ACC112 (cell line): Measurements from ENCODE around the gene DOCK7.
"Not testable (repeated sequence)": the region's sequence is repeated elsewhere in the genome, so short reads cannot be mapped to it uniquely, and the experiment has no call there.

Experiments
- H2AFZ ChIP-seq: fragments of 200-600 bp; sonication (generic); one replicate; pipeline ENCODE4 v1.6.0; 2017; ENCODE audit warnings: antibody characterized with exemption, low read length; ENCODE audit not compliant: unreplicated experiment
- H3K27ac ChIP-seq: fragments of 200-600 bp; sonication (generic); 2 replicates; pipeline ENCODE4 v1.5.1; 2014; ENCODE audit warnings: low read depth, mild to moderate bottlenecking, antibody characterized with exemption, low read length, moderate library complexity
- H3K27me3 ChIP-seq: fragments of 200-600 bp; sonication (generic); 2 replicates; pipeline ENCODE4 v1.6.1; 2014; ENCODE audit warnings: mild to moderate bottlenecking, antibody characterized with exemption, low read length, moderate library complexity, mixed read lengths; ENCODE audit not compliant: insufficient read depth
- H3K36me3 ChIP-seq: fragments of 200-600 bp; sonication (generic); 2 replicates; pipeline ENCODE4 v1.6.1; 2016; ENCODE audit warnings: mild to moderate bottlenecking, antibody characterized with exemption, low read length, moderate library complexity, mixed read lengths; ENCODE audit not compliant: insufficient read depth
- H3K4me1 ChIP-seq: fragments of 200-600 bp; sonication (generic); one replicate; pipeline ENCODE4 v1.6.1; 2016; ENCODE audit warnings: low read length, mixed read lengths; ENCODE audit not compliant: insufficient read depth, unreplicated experiment, control insufficient read depth
- H3K4me3 ChIP-seq: fragments of 200-600 bp; sonication (generic); 2 replicates; pipeline ENCODE4 v1.5.1; 2014; ENCODE audit warnings: mild to moderate bottlenecking, low read depth, low read length
- H3K79me2 ChIP-seq: fragments of 200-600 bp; sonication (generic); one replicate; pipeline ENCODE4 v1.6.0; 2016; ENCODE audit warnings: low read length; ENCODE audit not compliant: control insufficient read depth, unreplicated experiment, insufficient read depth

Gene DOCK7

DNA sequence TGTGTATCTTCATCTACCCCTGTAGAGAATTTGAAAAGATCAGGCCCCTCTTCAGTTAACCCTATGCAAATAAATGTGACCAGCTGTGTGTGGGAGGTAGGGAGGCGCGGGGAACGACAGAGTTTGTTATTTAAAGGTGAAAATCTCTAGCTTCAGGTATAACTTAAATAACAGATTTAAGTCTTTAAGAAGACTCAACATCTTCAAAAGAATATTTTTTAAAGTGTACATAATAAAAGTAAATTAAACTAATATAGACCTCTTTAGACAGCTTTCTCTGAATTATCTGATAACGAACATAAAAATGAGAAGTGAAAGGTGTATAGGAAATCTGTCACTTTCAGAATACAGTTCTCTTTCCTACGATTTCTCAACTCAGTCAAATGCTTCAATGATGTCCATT lies 74.9 kb downstream of the DOCK7 start:
- Histone ChIP-seq H3K27me3 (no peaks in the 10 kb centered on the region), H3K36me3 (peaks cover 14% of the 10 kb centered on the region), H3K4me1 (peaks cover 6% of the 10 kb centered on the region), H3K4me3 (no peak overlapping the region), H3K27ac (no peak overlapping the region), H3K79me2 (no peaks in the 10 kb centered on the region), H2AFZ (no peak overlapping the region)

DNA sequence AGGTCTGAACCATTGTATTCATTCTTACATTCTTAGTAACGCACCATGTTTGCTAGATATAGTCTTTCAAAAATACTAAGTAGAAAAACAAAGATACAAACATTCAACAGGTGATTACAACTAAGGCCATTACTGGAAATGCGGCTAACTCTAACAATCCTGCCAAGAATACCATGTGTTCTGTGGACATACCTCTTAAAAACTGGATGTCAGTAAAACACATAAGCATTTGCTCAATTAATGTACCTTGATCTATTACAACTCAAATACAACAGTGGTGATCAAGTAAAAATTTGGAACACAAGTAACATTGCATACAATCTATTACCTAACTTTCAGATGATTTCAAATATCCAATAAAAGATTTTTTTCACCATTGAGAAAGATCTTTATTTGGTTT lies 75.4 kb downstream of the DOCK7 start:
- no peak overlapping the region for H2AFZ ChIP-seq
- peaks cover 9% of the 10 kb centered on the region for H3K36me3 ChIP-seq
- peaks cover 6% of the 10 kb centered on the region for H3K4me1 ChIP-seq
- H3K27me3 ChIP-seq, result no peaks in the 10 kb centered on the region
- H3K4me3 ChIP-seq, result no peak overlapping the region
- H3K79me2 ChIP-seq, result no peaks in the 10 kb centered on the region
- H3K27ac ChIP-seq, result no peak overlapping the region

DNA sequence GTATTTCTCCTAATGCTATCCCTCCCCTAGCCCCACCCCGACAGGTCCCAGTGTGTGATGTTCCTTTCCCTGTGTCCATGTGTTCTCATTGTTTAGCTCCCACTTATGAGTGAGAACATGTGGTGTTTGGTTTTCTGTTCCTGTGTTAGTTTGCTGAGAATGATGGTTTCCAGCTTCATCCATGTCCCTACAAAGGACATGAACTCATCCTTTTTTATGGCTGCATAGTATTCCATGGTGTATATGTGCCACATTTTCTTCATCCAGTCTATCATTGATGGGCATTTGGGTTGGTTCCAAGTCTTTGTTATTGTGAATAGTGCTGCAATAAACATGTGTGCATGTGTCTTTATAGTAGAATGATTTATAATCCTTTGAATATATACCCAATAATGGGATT lies 77.6 kb downstream of the DOCK7 start:
- H3K27me3 ChIP-seq, H3K79me2 ChIP-seq, H3K4me1 ChIP-seq, H3K36me3 ChIP-seq, H2AFZ ChIP-seq, H3K4me3 ChIP-seq, H3K27ac ChIP-seq: not testable (repeated sequence)

DNA sequence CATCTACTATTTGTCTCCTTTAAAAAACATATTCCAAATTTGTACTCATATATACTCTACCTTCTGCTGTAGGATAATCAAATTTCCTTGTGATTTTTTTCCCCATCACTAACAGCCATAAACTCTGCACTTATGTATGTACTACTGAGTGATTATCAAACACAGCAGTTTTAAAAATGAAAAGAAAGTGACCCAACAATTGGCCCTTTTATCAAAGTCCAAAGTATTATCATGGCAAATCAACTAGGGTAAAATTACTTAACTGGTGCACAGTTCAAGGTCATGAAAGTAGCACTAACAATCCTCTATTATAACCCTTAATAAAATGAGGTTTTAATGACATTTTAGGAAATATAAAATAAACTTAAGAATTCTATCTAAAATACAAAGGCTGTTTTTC lies 79.3 kb downstream of the DOCK7 start:
- H3K36me3 ChIP-seq, result peaks cover 9% of the 10 kb centered on the region; the same call in 1 of the 2 replicates
- H3K79me2 ChIP-seq, result no peaks in the 10 kb centered on the region
- H3K27me3 ChIP-seq, result no peaks in the 10 kb centered on the region
- peaks cover 4% of the 10 kb centered on the region for H3K4me1 ChIP-seq
- no peak overlapping the region for H2AFZ ChIP-seq
- no peak overlapping the region for H3K27ac ChIP-seq
- H3K4me3 ChIP-seq, result no peak overlapping the region

DNA sequence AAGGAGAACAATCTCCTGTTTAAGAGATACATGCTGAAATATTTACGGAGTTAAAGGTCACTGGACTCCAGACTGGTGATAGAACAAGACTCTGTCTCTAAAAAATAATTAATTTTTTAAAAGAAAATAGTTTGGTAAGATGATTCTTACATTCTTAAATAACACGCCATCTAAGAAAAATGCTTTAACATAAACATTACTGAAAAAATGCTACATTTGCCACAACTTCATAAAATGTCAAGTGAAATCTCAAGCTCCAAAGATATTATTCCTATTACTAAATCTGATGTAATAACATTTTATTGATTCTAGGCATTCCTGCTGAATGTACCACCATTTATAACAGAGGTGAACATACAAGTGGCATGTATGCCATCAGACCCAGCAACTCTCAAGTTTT lies 86.7 kb downstream of the DOCK7 start:
- H2AFZ ChIP-seq, result no peak overlapping the region

DNA sequence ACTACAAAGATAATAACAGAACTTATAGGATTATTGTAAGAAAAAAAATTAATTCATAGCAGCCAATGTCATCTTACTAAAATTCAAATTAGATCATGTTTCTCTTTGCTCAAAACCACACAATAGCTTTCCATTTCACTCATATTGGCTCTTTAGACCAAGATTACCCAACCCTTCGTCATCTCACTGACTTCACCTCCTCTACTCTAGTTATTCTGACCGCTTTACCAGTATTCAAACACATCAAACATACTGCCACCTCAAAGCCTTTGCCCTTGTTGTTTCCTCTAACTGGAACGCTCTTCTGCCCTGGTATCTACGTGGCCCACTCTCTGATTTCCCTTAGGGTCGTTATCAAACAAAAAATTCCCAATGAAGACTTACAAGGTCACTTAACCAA lies 89.1 kb downstream of the DOCK7 start:
- H2AFZ ChIP-seq, result no peak overlapping the region
- peaks cover 3% of the 10 kb centered on the region for H3K4me1 ChIP-seq
- no peaks in the 10 kb centered on the region for H3K36me3 ChIP-seq
- H3K4me3 ChIP-seq, result no peak overlapping the region
- H3K79me2 ChIP-seq, result no peaks in the 10 kb centered on the region
- H3K27me3 ChIP-seq, result no peaks in the 10 kb centered on the region
- H3K27ac ChIP-seq, result no peak overlapping the region

More for the DNA sequence above, 86.7 kb downstream of the DOCK7 start:
- H3K79me2 ChIP-seq, result no peaks in the 10 kb centered on the region
- H3K27ac ChIP-seq, result peak overlapping the region; percentile 58; the same call in 1 of the 2 replicates
- H3K27me3 ChIP-seq, result no peaks in the 10 kb centered on the region
- peaks cover 3% of the 10 kb centered on the region for H3K4me1 ChIP-seq
- no peak overlapping the region for H3K4me3 ChIP-seq
- H3K36me3 ChIP-seq, result no peaks in the 10 kb centered on the region

DNA sequence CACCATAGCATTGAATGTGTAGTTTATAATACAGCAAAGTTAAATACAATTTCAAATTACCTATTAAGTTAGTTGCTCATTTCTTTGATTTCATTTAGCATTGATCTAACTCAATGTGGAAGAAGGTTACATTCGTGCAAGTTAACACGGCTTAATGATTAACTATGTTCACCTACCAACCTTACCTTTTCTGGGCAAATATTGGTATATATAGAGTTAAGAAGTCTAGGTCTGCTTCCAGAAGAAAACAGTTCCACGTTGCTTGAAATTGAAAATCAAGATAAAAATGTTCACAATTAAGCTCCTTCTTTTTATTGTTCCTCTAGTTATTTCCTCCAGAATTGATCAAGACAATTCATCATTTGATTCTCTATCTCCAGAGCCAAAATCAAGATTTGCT lies 90.9 kb downstream of the DOCK7 start, which contains the start of gene ANGPTL3:
Gene ANGPTL3, plus strand, starts transcription at position 240 of the 400 bp plus-strand sequence. Its CDS starts 47 bp downstream, at position 287.
- Histone ChIP-seq H2AFZ (no peak within 1 kb of the TSS), H3K4me3 (no peak within 1 kb of the TSS), H3K79me2 (no peaks in the 10 kb centered on the region), H3K36me3 (no peaks in the 10 kb centered on the region), H3K27me3 (no peaks in the 10 kb centered on the region), H3K27ac (no peak within 1 kb of the TSS), H3K4me1 (peaks cover 3% of the 10 kb centered on the region)

DNA sequence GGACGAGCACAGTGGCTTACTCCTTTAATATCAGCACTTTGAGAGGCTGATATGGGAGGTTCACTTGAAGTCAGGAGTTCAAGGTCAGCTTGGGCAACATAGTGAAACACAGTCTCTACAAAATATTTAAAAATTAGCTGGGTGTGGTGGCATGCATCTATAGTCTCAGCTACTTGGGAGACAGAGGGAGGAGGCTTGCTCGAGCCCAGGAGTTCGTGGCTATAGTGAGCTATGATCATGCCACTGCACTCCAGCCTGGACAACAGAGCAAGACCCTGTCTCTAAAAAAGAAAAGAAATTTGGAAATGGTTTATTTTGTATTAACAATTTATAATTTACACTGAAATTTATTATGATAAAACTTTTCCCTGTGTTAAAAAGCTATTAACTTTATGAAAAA lies 92.5 kb downstream of the DOCK7 start:
- no peak overlapping the region for H2AFZ ChIP-seq
- no peaks in the 10 kb centered on the region for H3K4me1 ChIP-seq
- H3K4me3 ChIP-seq, result no peak overlapping the region
- H3K79me2 ChIP-seq, result no peaks in the 10 kb centered on the region
- H3K27ac ChIP-seq, result no peak overlapping the region
- H3K36me3 ChIP-seq, result no peaks in the 10 kb centered on the region
- H3K27me3 ChIP-seq, result no peaks in the 10 kb centered on the region

DNA sequence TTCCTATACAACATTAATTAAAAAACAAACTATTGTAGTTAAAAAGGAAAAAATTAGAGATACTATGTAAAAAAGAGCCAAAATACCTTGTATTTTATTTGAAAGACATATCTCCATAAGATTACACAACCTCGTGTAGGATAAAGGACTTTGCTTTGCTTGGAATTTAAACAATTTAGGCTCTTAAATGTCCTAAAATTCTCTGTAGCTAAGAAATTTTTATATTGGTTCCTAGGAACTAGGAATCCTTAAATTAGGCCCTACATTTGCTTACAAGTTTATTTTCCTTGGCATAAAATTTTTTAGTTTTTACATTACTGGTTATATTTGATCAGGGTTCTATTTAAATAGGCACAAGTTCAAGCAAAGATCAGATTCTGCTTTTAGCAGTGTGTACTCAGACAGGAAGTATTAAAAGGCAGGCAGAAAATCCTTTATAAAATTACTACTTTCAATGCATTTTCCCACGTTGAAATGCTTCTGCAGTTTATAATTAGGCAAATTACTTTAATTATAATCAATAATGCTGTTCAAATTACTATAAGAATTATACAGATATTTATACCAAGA lies 94.3 kb downstream of the DOCK7 start:
- Histone ChIP-seq H3K27me3 (no peaks in the 10 kb centered on the region), H3K36me3 (no peaks in the 10 kb centered on the region), H3K79me2 (no peaks in the 10 kb centered on the region), H3K27ac (no peak overlapping the region), H3K4me3 (no peak overlapping the region), H3K4me1 (peaks cover 3% of the 10 kb centered on the region), H2AFZ (no peak overlapping the region)

DNA sequence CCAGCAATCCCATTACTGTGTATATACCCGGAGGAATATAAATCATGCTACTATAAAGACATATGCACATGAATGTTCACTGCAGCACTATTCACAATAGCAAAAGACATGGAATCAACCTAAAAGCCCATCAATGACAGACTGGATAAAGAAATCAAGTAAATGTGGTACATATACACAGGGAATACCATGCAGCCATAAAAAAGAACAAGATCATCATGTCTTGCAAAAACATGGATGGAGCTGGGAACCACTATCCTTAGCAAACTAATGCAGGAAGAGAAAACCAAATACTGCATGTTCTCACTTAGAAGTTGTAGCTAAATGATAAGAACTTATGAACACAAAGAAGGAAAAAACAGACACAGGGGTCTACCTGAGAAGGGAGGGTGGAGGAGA lies 97.2 kb downstream of the DOCK7 start:
- peaks cover 7% of the 10 kb centered on the region; the same call in 1 of the 2 replicates for H3K36me3 ChIP-seq
- no peaks in the 10 kb centered on the region for H3K79me2 ChIP-seq
- no peaks in the 10 kb centered on the region for H3K27me3 ChIP-seq
- H3K27ac ChIP-seq, result no peak overlapping the region
- no peak overlapping the region for H2AFZ ChIP-seq
- peaks cover 5% of the 10 kb centered on the region for H3K4me1 ChIP-seq
- no peak overlapping the region for H3K4me3 ChIP-seq

DNA sequence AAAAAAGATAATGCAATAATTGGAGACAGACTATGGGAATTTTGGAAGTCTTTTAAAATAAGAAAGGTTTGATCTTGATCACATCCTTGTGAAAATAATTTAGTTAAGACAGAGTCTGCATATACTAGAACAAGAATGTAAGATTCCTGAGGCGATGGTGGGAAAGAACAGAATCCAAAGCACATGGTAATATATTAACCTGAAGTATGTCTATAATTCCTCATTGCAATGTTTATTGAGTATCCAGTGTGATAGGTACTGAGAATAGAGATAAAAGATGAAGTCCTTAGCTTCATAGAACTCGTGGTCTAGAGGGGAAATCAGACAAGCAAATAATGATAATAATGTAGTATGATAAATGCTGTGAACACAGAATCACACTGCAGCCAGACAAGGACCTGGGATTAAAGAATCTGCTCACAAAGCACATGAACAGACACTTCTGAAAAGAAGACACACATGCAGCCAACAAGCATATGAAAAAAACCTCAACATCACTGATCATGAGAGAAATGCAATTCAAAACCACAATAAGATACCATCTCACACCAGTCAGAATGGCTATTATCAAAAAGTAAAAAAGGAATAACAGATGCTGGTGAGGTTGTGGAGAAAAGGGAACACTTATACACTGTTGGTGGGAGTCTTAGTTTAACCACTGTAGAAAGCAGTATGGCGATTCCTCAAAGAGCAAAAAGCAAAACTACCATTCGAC lies 97.8 kb downstream of the DOCK7 start:
- Histone ChIP-seq H3K4me3 (no peak overlapping the region), H3K27me3 (no peaks in the 10 kb centered on the region), H3K4me1 (peaks cover 5% of the 10 kb centered on the region), H3K36me3 (peaks cover 9% of the 10 kb centered on the region; the same call in 1 of the 2 replicates), H2AFZ (no peak overlapping the region), H3K27ac (no peak overlapping the region), H3K79me2 (no peaks in the 10 kb centered on the region)
